DND-41 (cell line): ENCODE results near the gene ADK.
"Not testable (repeated sequence)": the region's sequence is repeated elsewhere in the genome, so short reads cannot be mapped to it uniquely, and the experiment has no call there.

Experiments
- ATAC-seq: fragments of 200-7000 bp; cut with Tn5 transposase; 3 replicates; pipeline ENCODE4 v1.9.1; 2021; ENCODE audit warnings: low read depth; ENCODE audit not compliant: insufficient read depth
- DNase-seq: peaks from one replicate; pipeline ENCODE4 v3.0.0-alpha.2; 2020
- H2AFZ ChIP-seq: 2 replicates; pipeline ENCODE4 v1.6.0; 2012; ENCODE audit warnings: low read depth, low read length
- H3K27ac ChIP-seq: 2 replicates; pipeline ENCODE4 v1.5.1; 2012; ENCODE audit warnings: low read length, inconsistent platforms
- H3K27me3 ChIP-seq: fragments of 200-600 bp; sonication (generic); 2 replicates; pipeline ENCODE4 v1.6.0; 2012; ENCODE audit warnings: low read length, mild to moderate bottlenecking, inconsistent platforms; ENCODE audit not compliant: insufficient read depth, poor library complexity
- H3K36me3 ChIP-seq: 2 replicates; pipeline ENCODE4 v1.5.1; 2012; ENCODE audit warnings: low read length, inconsistent platforms; ENCODE audit not compliant: insufficient read depth
- H3K4me1 ChIP-seq: 2 replicates; pipeline ENCODE4 v1.5.1; 2012; ENCODE audit warnings: mild to moderate bottlenecking, low read length; ENCODE audit not compliant: insufficient read depth
- H3K4me2 ChIP-seq: 2 replicates; pipeline ENCODE4 v1.6.0; 2012; ENCODE audit warnings: mild to moderate bottlenecking, moderate library complexity, low read length, inconsistent platforms; ENCODE audit not compliant: insufficient read depth
- H3K4me3 ChIP-seq, 2 experiments: fragments of 200-600 bp in 1 of 2; shearing (Covaris generic) in 1 of 2; 2 replicates each; pipeline ENCODE4 v1.5.1; 2012 to 2016; ENCODE audit warnings: inconsistent platforms in 2 of 2, low read length in 2 of 2, mild to moderate bottlenecking in 2 of 2, low read depth in 1 of 2, moderate library complexity in 1 of 2
- H3K79me2 ChIP-seq: 2 replicates; pipeline ENCODE4 v1.6.0; 2012; ENCODE audit warnings: low read length, inconsistent platforms; ENCODE audit not compliant: insufficient read depth
- H3K9ac ChIP-seq: 2 replicates; pipeline ENCODE4 v1.6.0; 2012; ENCODE audit warnings: low read depth, mild to moderate bottlenecking, inconsistent platforms, low read length, moderate library complexity
- H3K9me3 ChIP-seq: 2 replicates; pipeline ENCODE4 v1.5.1; 2012; ENCODE audit warnings: low read length, moderate library complexity, mild to moderate bottlenecking, inconsistent platforms; ENCODE audit not compliant: insufficient read depth, severe bottlenecking
- H4K20me1 ChIP-seq: 2 replicates; pipeline ENCODE4 v1.6.0; 2012; ENCODE audit warnings: low read length; ENCODE audit not compliant: insufficient read depth
- CTCF ChIP-seq: IDR thresholded peaks from 2 replicates; pipeline ENCODE4 v1.5.1; 2012; ENCODE audit warnings: borderline replicate concordance, low read length, moderate library complexity, mild to moderate bottlenecking; ENCODE audit not compliant: poor library complexity, severe bottlenecking; ENCODE audit errors: extremely low read depth
- EZH2 ChIP-seq: IDR thresholded peaks from 3 replicates; pipeline ENCODE4 v1.6.1; 2012; ENCODE audit warnings: borderline replicate concordance, low read depth, mild to moderate bottlenecking, moderate library complexity, low read length, inconsistent platforms; ENCODE audit not compliant: severe bottlenecking

Gene ADK

GRCh38 chr10:74488907-74489306, 337.9 kb downstream of the ADK start:
- H3K27me3 ChIP-seq, result no peaks in the 10 kb centered on the region
- no peaks in the 10 kb centered on the region for H3K4me1 ChIP-seq
- DNase-seq (no peak), ATAC-seq (no peak)
- no peak overlapping the region for H2AFZ ChIP-seq
- no peaks in the 10 kb centered on the region for H3K79me2 ChIP-seq
- no peaks in the 10 kb centered on the region for H3K9me3 ChIP-seq
- no peak overlapping the region for H3K9ac ChIP-seq
- H3K36me3 ChIP-seq, result no peaks in the 10 kb centered on the region
- H4K20me1 ChIP-seq, result no peaks in the 10 kb centered on the region
- H3K4me3 ChIP-seq, result no peak overlapping the region
- H3K27ac ChIP-seq, result no peak overlapping the region
- no peak overlapping the region for H3K4me2 ChIP-seq
- no peak for TF ChIP-seq EZH2
- TF ChIP-seq CTCF, result no peak

- Histone ChIP-seq H3K27ac (no peak overlapping the region), H2AFZ (no peak overlapping the region), H3K4me1 (no peaks in the 10 kb centered on the region), H4K20me1 (no peaks in the 10 kb centered on the region), H3K36me3 (no peaks in the 10 kb centered on the region), H3K9ac (no peak overlapping the region), H3K27me3 (no peaks in the 10 kb centered on the region), H3K9me3 (no peaks in the 10 kb centered on the region), H3K4me3 (no peak overlapping the region), H3K4me2 (no peak overlapping the region), H3K79me2 (no peaks in the 10 kb centered on the region)
- ATAC-seq, result no peak
- no peak for TF ChIP-seq CTCF
- no peak for TF ChIP-seq EZH2
- no peak for DNase-seq
Observed at GRCh38 chr10:74490551-74490950, 339.5 kb downstream of the ADK start.

- no peak for ATAC-seq
- Histone ChIP-seq H4K20me1 (no peaks in the 10 kb centered on the region), H3K4me2 (no peak overlapping the region), H3K4me3 (no peak overlapping the region), H2AFZ (no peak overlapping the region), H3K9me3 (no peaks in the 10 kb centered on the region), H3K9ac (no peak overlapping the region), H3K27me3 (no peaks in the 10 kb centered on the region), H3K36me3 (no peaks in the 10 kb centered on the region), H3K4me1 (no peaks in the 10 kb centered on the region), H3K27ac (no peak overlapping the region), H3K79me2 (no peaks in the 10 kb centered on the region)
- TF ChIP-seq CTCF (no peak), EZH2 (no peak)
- no peak for DNase-seq
Observed at GRCh38 chr10:74491014-74491413, 340.0 kb downstream of the ADK start.

- H3K9me3 ChIP-seq, ATAC-seq, H3K4me2 ChIP-seq, H3K4me3 ChIP-seq, H2AFZ ChIP-seq, H3K36me3 ChIP-seq, DNase-seq, H3K27me3 ChIP-seq, H4K20me1 ChIP-seq, H3K27ac ChIP-seq, H3K4me1 ChIP-seq, H3K79me2 ChIP-seq, H3K9ac ChIP-seq: not testable (repeated sequence)
Observed at GRCh38 chr10:74496276-74496675, 345.3 kb downstream of the ADK start.

DNA sequence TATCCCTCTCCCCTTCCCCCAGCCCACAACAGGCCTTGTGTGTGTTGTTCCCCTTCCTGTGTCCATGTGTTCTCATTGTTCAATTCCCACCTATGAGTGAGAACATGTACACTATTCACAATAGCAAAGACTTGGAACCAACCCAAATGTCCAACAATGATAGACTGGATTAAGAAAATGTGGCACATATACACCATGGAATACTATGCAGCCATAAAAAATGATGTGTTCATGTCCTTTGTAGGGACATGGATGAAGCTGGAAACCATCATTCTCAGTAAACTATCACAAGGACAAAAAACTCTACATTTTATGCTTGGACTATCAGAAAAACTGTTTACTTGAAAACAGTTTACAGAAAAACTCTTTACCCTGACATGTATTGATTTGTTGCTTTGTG, 347.6 kb downstream of the ADK start:
- not testable (repeated sequence) for ATAC-seq, H3K4me3 ChIP-seq, H3K79me2 ChIP-seq, H4K20me1 ChIP-seq, H3K27ac ChIP-seq, H2AFZ ChIP-seq, H3K4me2 ChIP-seq, H3K27me3 ChIP-seq, DNase-seq, H3K4me1 ChIP-seq, H3K9me3 ChIP-seq, H3K9ac ChIP-seq, H3K36me3 ChIP-seq
